H9 (cell line): ENCODE data around the gene KDM3A. TPM values are rescaled to one million over a fixed set of nuclear protein-coding genes. Genes with fewer than 3 reads are reported as not detected.

Experiments
- DNase-seq: peaks from one replicate; pipeline ENCODE4 v3.0.0-alpha.2; 2017
- H2AFZ ChIP-seq: one replicate; pipeline ENCODE4 v1.6.1; 2013; ENCODE audit warnings: mild to moderate bottlenecking, low read length, control low read depth, moderate library complexity
- H2AK5ac ChIP-seq: 2 replicates; pipeline ENCODE4 v1.6.1; 2013; ENCODE audit warnings: low read length, control low read depth, mixed read lengths; ENCODE audit not compliant: insufficient read length
- H2BK120ac ChIP-seq: one replicate; pipeline ENCODE4 v1.6.1; 2013; ENCODE audit warnings: low read depth, mild to moderate bottlenecking, low read length, control low read depth, inconsistent platforms; ENCODE audit not compliant: poor library complexity, severe bottlenecking
- H2BK12ac ChIP-seq: 2 replicates; pipeline ENCODE4 v1.6.1; 2013; ENCODE audit warnings: low read length, control low read depth, mixed read lengths, low read depth; ENCODE audit not compliant: insufficient read length
- H2BK15ac ChIP-seq: 2 replicates; pipeline ENCODE4 v1.6.1; 2013; ENCODE audit warnings: low read depth, low read length, control low read depth
- H2BK20ac ChIP-seq: one replicate; pipeline ENCODE4 v1.6.1; 2013; ENCODE audit warnings: low read depth, mild to moderate bottlenecking, low read length, control low read depth, inconsistent platforms; ENCODE audit not compliant: poor library complexity, severe bottlenecking
- H2BK5ac ChIP-seq: 2 replicates; pipeline ENCODE4 v1.6.1; 2013; ENCODE audit warnings: low read length, control low read depth, mixed read lengths; ENCODE audit not compliant: insufficient read length
- H3K14ac ChIP-seq: 2 replicates; pipeline ENCODE4 v1.6.1; 2013; ENCODE audit warnings: low read length, control low read depth; ENCODE audit not compliant: insufficient read depth
- H3K18ac ChIP-seq: 2 replicates; pipeline ENCODE4 v1.6.1; 2013; ENCODE audit warnings: low read depth, mild to moderate bottlenecking, mixed read lengths, low read length, control low read depth; ENCODE audit not compliant: insufficient read length
- H3K23ac ChIP-seq: 2 replicates; pipeline ENCODE4 v1.6.1; 2013; ENCODE audit warnings: low read length, control low read depth, mixed read lengths, low read depth; ENCODE audit not compliant: insufficient read length
- H3K23me2 ChIP-seq: 2 replicates; pipeline ENCODE4 v1.6.1; 2013; ENCODE audit warnings: low read depth, mild to moderate bottlenecking, mixed read lengths, low read length, control low read depth; ENCODE audit not compliant: insufficient read length, poor library complexity, severe bottlenecking
- H3K27ac ChIP-seq: 2 replicates; pipeline ENCODE4 v1.5.1; 2013; ENCODE audit warnings: low read length, control low read depth, mixed read lengths, low read depth; ENCODE audit not compliant: insufficient read length
- H3K27me3 ChIP-seq: 2 replicates; pipeline ENCODE4 v1.6.1; 2013; ENCODE audit warnings: low read length, control low read depth, inconsistent platforms; ENCODE audit not compliant: insufficient read depth
- H3K4ac ChIP-seq: 2 replicates; pipeline ENCODE4 v1.6.1; 2013; ENCODE audit warnings: low read depth, mild to moderate bottlenecking, control low read depth, inconsistent platforms, low read length, moderate library complexity
- H3K4me1 ChIP-seq: 2 replicates; pipeline ENCODE4 v1.6.1; 2013; ENCODE audit warnings: low read length, control low read depth, inconsistent platforms; ENCODE audit not compliant: insufficient read depth
- H3K4me2 ChIP-seq: 2 replicates; pipeline ENCODE4 v1.6.1; 2013; ENCODE audit warnings: low read length, control low read depth, mixed read lengths; ENCODE audit not compliant: insufficient read length, insufficient read depth
- H3K56ac ChIP-seq: 2 replicates; pipeline ENCODE4 v1.6.1; 2013; ENCODE audit warnings: low read depth, mild to moderate bottlenecking, mixed read lengths, low read length, control low read depth; ENCODE audit not compliant: insufficient read length
- H3K79me1 ChIP-seq: 2 replicates; pipeline ENCODE4 v1.6.1; 2013; ENCODE audit warnings: low read depth, mild to moderate bottlenecking, moderate library complexity, low read length, control low read depth, inconsistent platforms; ENCODE audit not compliant: insufficient read depth, poor library complexity, severe bottlenecking
- H3K79me2 ChIP-seq: 2 replicates; pipeline ENCODE4 v1.6.1; 2013; ENCODE audit warnings: low read length, control low read depth, inconsistent platforms; ENCODE audit not compliant: insufficient read depth
- H3K9ac ChIP-seq: 2 replicates; pipeline ENCODE4 v1.6.1; 2013; ENCODE audit warnings: low read length, control low read depth, mixed read lengths; ENCODE audit not compliant: insufficient read length; ENCODE audit errors: extremely low read depth
- H3K9me3 ChIP-seq: one replicate; pipeline ENCODE4 v1.6.1; 2013; ENCODE audit warnings: low read depth, low read length, inconsistent platforms; ENCODE audit not compliant: control insufficient read depth
- H3T11ph ChIP-seq: one replicate; pipeline ENCODE4 v1.6.1; 2013; ENCODE audit warnings: mild to moderate bottlenecking, low read length, control low read depth, inconsistent platforms
- H4K20me1 ChIP-seq: one replicate; pipeline ENCODE4 v1.6.1; 2013; ENCODE audit not compliant: control insufficient read depth, insufficient read length, insufficient read depth
- H4K5ac ChIP-seq: 2 replicates; pipeline ENCODE4 v1.6.1; 2013; ENCODE audit warnings: low read depth, mild to moderate bottlenecking, mixed read lengths, low read length, control low read depth; ENCODE audit not compliant: insufficient read length
- H4K8ac ChIP-seq: replicated peaks from 2 replicates; pipeline ENCODE4 v1.6.1; 2013; ENCODE audit warnings: low read length, control low read depth, mixed read lengths, low read depth; ENCODE audit not compliant: insufficient read length
- H4K91ac ChIP-seq: 2 replicates; pipeline ENCODE4 v1.6.1; 2013; ENCODE audit warnings: low read depth, mild to moderate bottlenecking, moderate library complexity, mixed read lengths, low read length, control low read depth; ENCODE audit not compliant: insufficient read length
- H3K27ac Mint-ChIP-seq, 3 experiments: 2 replicates in 2 of 3; 3 replicates in 1 of 3; pipeline ENCODE4 v1.8.0; 2020 to 2021; ENCODE audit warnings: mixed read lengths in 3 of 3, mild to moderate bottlenecking in 1 of 3, moderate library complexity in 1 of 3
- H3K27me3 Mint-ChIP-seq: 2 replicates; pipeline ENCODE4 v1.8.0; 2021; ENCODE audit warnings: low read depth, mild to moderate bottlenecking, moderate library complexity, mixed read lengths
- H3K36me3 Mint-ChIP-seq, 3 experiments: 2 replicates in 2 of 3; 3 replicates in 1 of 3; pipeline ENCODE4 v1.8.0; 2020 to 2021; ENCODE audit warnings: low read depth in 3 of 3, mixed read lengths in 3 of 3; ENCODE audit not compliant: insufficient read depth in 1 of 3
- H3K4me1 Mint-ChIP-seq, 2 experiments: 2 replicates each; pipeline ENCODE4 v1.8.0; 2020; ENCODE audit warnings: mixed read lengths in 2 of 2
- H3K4me3 Mint-ChIP-seq, 2 experiments: 2 replicates in 1 of 2; 3 replicates in 1 of 2; pipeline ENCODE4 v1.8.0; 2020 to 2021; ENCODE audit warnings: mild to moderate bottlenecking in 2 of 2, mixed read lengths in 2 of 2, moderate library complexity in 1 of 2
- H3K9me3 Mint-ChIP-seq, 2 experiments: 2 replicates in 1 of 2; 3 replicates in 1 of 2; pipeline ENCODE4 v1.8.0; 2020; ENCODE audit warnings: mild to moderate bottlenecking in 2 of 2, mixed read lengths in 2 of 2, moderate library complexity in 1 of 2
- total RNA-seq: library from RNA; stranded (reverse); gene quantifications from 2 replicates; pipeline ENCODE4 v1.2.1, GENCODE V29; 2021
- TF ChIP-seq, protein P1 (sequence below): fragments of 200-600 bp; sonication (generic); conservative IDR thresholded peaks from 3 replicates; pipeline ENCODE4 v1.8.0; 2021; ENCODE audit warnings: antibody characterized with exemption, mild to moderate bottlenecking

KDM3A gene
- total RNA-seq, 1 experiment from 2014 or later = 28.1 TPM

DNA sequence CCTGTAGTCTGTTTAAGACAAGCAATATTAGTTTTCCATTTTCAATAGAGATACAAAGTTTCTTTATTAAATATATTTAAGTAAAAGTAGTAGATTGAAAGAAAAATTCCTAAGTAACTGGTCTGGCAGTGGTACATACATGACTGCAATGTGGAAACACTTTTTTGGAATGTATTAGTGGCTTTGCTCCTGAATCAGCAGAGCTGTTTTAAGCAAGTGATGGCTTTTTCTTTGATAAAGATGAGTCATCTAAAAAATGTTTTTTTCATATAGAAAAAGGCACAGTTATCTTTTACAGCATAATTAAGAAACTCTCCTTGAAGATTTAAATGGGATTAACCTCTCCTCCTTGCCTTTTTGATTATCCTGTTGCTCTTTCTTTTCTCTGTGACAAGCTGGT lies 34.9 kb downstream of the KDM3A start:
- Mint-ChIP-seq H3K9me3 (no peaks in the 10 kb centered on the region), H3K27ac (no peak overlapping the region), H3K36me3 (peaks cover 19 to 80% (median 66%) of the 10 kb centered on the region in 3 experiments; a peak in 6 of 7 replicates), H3K4me3 (no peak overlapping the region), H3K4me1 (peaks cover 15 to 20% of the 10 kb centered on the region in 2 experiments), H3K27me3 (no peaks in the 10 kb centered on the region)
- no peak overlapping the region for H3K23ac ChIP-seq
- no peak overlapping the region for H3K4ac ChIP-seq
- H2BK20ac ChIP-seq = no peak overlapping the region
- H3K27me3 ChIP-seq = no peaks in the 10 kb centered on the region
- H2AK5ac ChIP-seq = no peak overlapping the region
- TF ChIP-seq, protein P1, sequence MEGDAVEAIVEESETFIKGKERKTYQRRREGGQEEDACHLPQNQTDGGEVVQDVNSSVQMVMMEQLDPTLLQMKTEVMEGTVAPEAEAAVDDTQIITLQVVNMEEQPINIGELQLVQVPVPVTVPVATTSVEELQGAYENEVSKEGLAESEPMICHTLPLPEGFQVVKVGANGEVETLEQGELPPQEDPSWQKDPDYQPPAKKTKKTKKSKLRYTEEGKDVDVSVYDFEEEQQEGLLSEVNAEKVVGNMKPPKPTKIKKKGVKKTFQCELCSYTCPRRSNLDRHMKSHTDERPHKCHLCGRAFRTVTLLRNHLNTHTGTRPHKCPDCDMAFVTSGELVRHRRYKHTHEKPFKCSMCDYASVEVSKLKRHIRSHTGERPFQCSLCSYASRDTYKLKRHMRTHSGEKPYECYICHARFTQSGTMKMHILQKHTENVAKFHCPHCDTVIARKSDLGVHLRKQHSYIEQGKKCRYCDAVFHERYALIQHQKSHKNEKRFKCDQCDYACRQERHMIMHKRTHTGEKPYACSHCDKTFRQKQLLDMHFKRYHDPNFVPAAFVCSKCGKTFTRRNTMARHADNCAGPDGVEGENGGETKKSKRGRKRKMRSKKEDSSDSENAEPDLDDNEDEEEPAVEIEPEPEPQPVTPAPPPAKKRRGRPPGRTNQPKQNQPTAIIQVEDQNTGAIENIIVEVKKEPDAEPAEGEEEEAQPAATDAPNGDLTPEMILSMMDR = no peak
- H3K79me2 ChIP-seq = no peaks in the 10 kb centered on the region
- H3K9ac ChIP-seq = no peak overlapping the region
- H2BK15ac ChIP-seq = no peak overlapping the region
- no peak overlapping the region for H3K4me2 ChIP-seq
- H3K56ac ChIP-seq = no peak overlapping the region
- H3K79me1 ChIP-seq = no peaks in the 10 kb centered on the region
- no peak overlapping the region for H3K14ac ChIP-seq
- H3K23me2 ChIP-seq = no peaks in the 10 kb centered on the region
- no peak overlapping the region for H2AFZ ChIP-seq
- no peak overlapping the region for H3T11ph ChIP-seq
- no peaks in the 10 kb centered on the region for H3K9me3 ChIP-seq
- no peak overlapping the region for H4K8ac ChIP-seq
- H4K91ac ChIP-seq = no peak overlapping the region
- H4K20me1 ChIP-seq = no peaks in the 10 kb centered on the region
- no peak overlapping the region for H2BK5ac ChIP-seq
- no peak overlapping the region for H2BK120ac ChIP-seq
- no peak for DNase-seq
- H2BK12ac ChIP-seq = no peak overlapping the region
- no peak overlapping the region for H3K27ac ChIP-seq
- H3K4me1 ChIP-seq = 0 out of 2 replicates have a peak, but pooled peaks cover 2% of the 10 kb centered on the region
- H3K18ac ChIP-seq = no peak overlapping the region
- H4K5ac ChIP-seq = no peak overlapping the region
